GM19452 (cell line): ENCODE data around the gene NCL.
"Not testable (repeated sequence)": the region's sequence is repeated elsewhere in the genome, so short reads cannot be mapped to it uniquely, and the experiment has no call there.

Experiments
- ATAC-seq: cut with Tn5 transposase; IDR thresholded peaks from one replicate; pipeline ENCODE4 v1.9.1; 2021; ENCODE audit not compliant: unreplicated experiment

Gene NCL

DNA sequence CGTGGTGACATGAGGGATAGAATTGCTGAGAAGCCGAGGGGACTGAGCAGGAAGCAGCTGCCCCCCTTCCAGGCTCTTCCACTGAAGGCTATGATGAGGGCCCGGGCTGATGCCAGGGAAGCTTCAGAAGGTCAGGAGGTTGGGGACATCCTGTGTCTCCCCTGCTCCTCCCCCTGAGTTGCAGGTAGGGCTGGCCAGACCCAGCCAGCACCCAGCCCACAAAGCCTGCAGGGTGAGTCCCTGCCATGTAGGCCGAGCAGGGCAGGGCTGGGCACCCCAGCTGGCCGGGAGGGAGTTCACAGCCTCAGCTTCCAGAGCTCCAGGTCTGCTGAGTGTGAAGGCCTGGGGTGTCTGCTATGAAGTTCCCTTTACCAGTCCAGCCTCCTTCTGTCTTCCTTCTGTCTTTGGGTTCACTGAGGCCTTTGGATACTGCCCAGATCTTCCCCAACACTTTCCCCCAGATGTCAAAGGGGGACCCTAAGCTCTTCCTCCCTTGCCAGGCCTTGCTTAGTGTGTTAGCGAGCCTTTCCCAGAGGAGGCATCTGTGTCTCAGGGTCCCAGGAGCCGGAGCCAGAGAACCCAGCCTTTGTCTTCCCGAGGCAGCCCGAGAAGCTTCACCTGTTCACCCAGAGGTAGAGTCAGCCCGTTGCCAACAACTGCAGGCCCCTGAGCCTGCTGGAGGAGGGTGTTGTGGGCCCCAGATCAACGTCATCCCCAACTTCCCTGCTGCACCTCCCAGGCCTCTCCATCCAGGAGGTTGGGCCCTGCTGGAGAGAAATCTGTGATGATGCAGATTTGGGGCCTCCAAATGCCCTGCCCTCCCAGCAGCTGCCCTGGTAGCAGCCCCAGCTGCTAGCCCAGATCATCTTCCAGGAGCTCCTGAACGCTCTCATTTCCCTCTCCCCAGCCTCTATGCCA is 3.6 kb upstream of the NCL start:
- no peak for ATAC-seq

DNA sequence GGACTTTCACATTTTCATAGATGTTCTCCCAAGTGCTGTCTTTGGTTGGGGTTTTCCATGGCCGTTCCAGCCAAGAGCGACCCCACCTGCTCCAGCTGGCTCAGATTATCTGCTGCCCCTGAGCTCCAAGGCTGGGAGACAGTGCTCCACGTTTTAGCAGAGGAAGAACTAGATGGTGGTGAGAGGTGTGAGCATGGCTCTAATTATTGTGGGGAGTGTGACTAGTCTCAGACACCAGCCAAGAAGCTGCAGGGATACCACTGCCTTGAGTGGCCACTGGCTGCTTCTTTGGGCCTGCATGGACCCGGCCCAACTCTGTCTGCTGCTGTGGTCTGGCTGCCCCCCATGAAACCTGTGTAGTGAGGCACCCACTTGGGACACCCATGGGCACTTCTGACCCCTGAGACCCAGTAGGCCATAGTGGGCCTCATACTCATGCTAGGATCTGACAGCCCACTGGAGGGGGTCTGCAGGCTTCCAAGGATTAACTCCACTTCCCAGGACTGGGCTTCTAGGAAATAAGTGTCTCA is 2.8 kb upstream of the NCL start:
- no peak for ATAC-seq

GRCh38 chr2:231464576-231465540 is 574 bp upstream of the NCL start:
- ATAC-seq: no peak

DNA sequence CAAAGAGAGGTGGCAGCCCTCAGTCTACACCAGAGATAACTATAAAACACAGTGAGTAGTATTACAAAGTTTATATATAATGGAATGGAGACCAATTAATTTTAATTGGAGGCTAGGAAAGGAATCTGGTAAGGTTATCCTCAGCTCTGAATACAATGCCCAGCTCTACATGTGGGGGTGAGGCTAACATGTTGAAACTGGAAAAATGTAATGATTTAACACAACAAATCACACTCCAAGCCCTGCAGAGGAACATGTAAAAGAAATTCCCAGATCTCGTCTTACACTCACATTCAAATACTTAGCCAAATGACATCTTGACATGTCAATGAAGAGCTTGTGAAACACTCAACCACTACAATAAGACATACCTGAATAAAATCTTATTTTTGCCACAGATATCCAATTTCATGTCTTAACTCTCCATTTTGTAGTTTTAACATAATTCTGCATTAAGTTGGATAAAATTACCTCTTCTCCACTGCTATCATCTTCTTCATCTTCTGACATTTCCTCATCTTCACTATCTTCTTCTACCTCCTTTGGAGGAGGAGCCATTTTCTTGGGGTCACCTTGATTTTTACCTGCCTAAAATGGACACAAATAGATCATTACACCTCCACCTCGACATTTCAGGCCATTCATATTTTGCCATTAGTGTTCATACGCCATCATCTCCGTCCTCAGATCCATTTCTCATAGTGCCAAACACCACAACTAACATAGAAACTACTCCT is 1.4 kb downstream of the NCL start:
- ATAC-seq: no peak

GRCh38 chr2:231461516-231461971 is 2.7 kb downstream of the NCL start:
- no peak for ATAC-seq

GRCh38 chr2:231460841-231461240 is 3.4 kb downstream of the NCL start:
- ATAC-seq: not testable (repeated sequence)

DNA sequence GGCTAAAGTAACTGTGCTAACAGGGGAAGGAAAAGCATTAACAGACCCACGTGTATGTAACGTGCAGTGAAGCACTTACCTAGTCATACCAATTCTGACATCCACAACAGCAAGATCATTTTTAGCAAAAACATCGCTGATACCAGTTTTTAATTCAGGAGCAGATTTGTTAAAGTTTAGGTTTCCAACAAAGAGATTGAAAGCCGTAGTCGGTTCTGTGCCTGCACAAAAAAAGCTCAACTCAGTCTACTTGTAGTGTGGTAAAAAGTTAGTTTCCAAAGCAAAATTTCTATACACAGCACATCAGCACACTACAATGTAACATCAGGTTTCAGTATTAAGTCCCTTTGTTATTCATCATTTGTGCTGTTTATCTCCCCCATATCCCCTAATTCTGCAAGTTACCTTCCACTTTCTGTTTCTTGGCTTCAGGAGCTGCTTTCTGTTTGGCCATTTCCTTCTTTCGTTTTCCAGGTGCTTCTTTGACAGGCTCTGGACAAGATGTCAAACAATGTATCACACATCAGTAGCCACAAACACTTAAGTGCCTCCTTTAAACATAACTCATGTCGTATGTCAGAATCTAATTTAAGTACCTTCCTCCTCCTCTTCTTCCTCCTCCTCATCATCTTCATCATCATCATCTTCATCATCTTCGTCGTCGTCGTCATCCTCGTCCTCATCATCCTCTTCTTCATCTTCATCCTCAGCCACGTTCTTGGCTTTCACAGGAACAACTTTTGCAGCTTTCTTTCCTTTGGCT is 4.0 kb downstream of the NCL start:
- no peak for ATAC-seq

GRCh38 chr2:231458368-231458767 is 5.9 kb downstream of the NCL start:
- no peak for ATAC-seq

GRCh38 chr2:231457101-231457500 is 7.2 kb downstream of the NCL start:
- no peak for ATAC-seq

- ATAC-seq: no peak
Measured at GRCh38 chr2:231456295-231457004, 7.8 kb downstream of the NCL start.

- no peak for ATAC-seq
Measured at GRCh38 chr2:231455890-231456289, 8.4 kb downstream of the NCL start.

DNA sequence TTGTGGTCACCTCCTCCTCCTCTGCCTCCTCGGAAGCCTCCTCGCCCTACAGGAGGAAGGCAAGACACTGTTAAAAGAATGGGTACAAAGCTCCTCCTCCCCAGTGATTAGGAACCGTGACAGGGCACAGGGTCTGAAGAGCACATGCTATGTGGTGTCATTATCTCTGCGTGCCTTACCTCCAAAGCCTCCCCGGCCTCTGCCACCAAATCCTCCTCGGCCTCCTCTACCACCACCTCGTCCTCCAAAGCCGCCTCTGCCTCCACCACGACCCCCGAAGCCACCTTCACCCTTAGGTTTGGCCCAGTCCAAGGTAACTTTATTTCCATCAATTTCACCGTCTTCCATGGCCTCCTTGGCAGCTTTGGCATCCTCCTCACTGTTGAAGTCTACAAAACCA is 9.1 kb downstream of the NCL start:
- no peak for ATAC-seq

- no peak for ATAC-seq
Measured at GRCh38 chr2:231454361-231454791, 9.9 kb downstream of the NCL start.

DNA sequence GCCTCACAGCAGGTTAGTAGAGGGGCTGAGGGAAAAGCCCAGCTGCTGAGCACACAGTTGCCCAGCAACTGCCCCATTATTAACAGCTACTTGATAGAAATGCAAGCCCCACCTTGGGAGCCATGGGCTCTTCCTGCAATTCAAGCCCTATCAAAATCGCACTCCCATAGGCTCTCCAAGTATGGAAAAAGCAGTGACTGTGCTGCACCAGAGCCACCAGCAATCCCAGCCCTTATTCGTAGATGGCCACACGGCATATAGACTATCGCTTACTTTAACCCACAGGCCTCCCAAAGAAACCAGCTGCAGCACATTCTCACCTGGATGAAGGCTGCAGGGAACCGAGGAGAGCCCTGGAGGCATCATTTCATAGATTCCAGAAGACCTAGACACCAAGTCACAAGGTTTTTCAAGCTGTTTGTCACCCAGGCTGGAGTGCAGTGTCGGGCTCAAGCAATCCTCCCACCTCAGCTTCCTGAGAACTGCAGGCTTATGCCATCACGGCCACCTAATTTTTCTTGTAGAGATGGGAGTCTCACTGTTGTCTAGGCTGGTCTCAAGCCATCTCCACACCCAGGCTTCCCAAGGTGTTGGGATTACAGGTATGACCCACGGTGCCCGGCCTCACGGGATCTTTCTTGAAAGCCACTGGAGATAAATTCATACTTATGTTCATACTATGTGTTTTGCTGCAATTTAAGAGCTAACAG is 11.3 kb downstream of the NCL start:
- no peak for ATAC-seq

DNA sequence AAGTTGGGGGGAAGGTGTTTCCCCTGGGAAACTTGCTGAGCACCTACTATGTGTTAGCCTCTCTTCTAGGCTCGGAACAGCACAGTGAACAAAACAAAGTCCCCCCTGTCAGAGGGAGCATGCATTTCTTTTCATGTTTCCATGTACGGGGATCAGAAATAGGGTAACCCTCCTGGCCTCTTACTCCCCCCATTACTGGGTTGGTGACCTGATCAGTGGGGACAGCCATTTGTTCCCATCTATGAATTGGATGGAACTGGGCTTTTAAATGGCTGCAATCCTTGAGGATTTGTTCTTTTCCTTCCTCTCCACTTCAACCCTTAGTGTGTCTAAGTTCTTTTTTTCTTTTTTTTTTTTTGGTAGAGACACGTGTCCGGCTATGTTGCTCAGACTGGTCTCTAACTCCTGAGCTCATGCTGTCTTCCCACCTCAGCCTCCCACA is 13.7 kb downstream of the NCL start:
- no peak for ATAC-seq

- no peak for ATAC-seq
Measured at GRCh38 chr2:231449503-231450054, 14.7 kb downstream of the NCL start.

GRCh38 chr2:231436957-231437356 is 27.3 kb downstream of the NCL start:
- no peak for ATAC-seq

GRCh38 chr2:231433990-231434389 is 30.3 kb downstream of the NCL start:
- ATAC-seq: no peak
